Kidney (tissue), 14 donors: ENCODE measurements around the gene MYCBP2. TPM values are rescaled to one million over a fixed set of nuclear protein-coding genes. Genes with fewer than 3 reads are reported as not detected.
A peak's percentile ranks its signal among the peaks of the same experiment; 100 is the strongest.

Source experiments
- DNase-seq, 5 donors: peaks; one replicate each; pipeline ENCODE4 v3.0.0-alpha.2; 2013 to 2020
- FAIRE-seq: peaks from 2 replicates; lab custom pipeline; 2012; peaks lifted over from hg19 to GRCh38; lab: Jason Lieb, UNC
- H3K27ac ChIP-seq, 2 donors: one replicate each; pipeline ENCODE4 v1.7.0; 2013; ENCODE audit warnings: low read depth in 2 of 2, low read length in 2 of 2, inconsistent platforms in 1 of 2
- H3K27me3 ChIP-seq: one replicate; pipeline ENCODE4 v1.7.1; 2013; ENCODE audit warnings: low read length, inconsistent platforms; ENCODE audit not compliant: control insufficient read depth, insufficient read depth
- H3K36me3 ChIP-seq, 3 donors: one replicate each; pipeline versions ENCODE4 v1.7.0 to v1.7.1; 2013; ENCODE audit warnings: low read length in 3 of 3, control low read depth in 1 of 3, inconsistent platforms in 1 of 3; ENCODE audit not compliant: insufficient read depth in 3 of 3, control insufficient read depth in 2 of 3
- H3K4me1 ChIP-seq, 3 donors: one replicate each; pipeline versions ENCODE4 v1.7.0 to v1.7.1; 2013; ENCODE audit warnings: low read length in 3 of 3, inconsistent platforms in 1 of 3, low read depth in 1 of 3; ENCODE audit not compliant: control insufficient read depth in 2 of 3, insufficient read depth in 2 of 3
- H3K4me3 ChIP-seq, 3 donors: one replicate each; pipeline versions ENCODE4 v1.7.0 to v1.8.1; 2013; ENCODE audit warnings: low read length in 3 of 3, control low read depth in 1 of 3, inconsistent platforms in 1 of 3
- H3K9ac ChIP-seq, 3 donors: one replicate each; pipeline versions ENCODE4 v1.7.0 to v1.7.1; 2013; ENCODE audit warnings: low read length in 3 of 3, control low read depth in 1 of 3, inconsistent platforms in 1 of 3
- H3K9me3 ChIP-seq, 3 donors: one replicate each; pipeline versions ENCODE4 v1.7.0 to v1.7.1; 2013; ENCODE audit warnings: low read length in 3 of 3, control low read depth in 1 of 3, inconsistent platforms in 1 of 3; ENCODE audit not compliant: control insufficient read depth in 2 of 3, insufficient read depth in 1 of 3
- intact Hi-C: fragments of 100-400 bp; cut with DNase I; formaldehyde crosslinking; loops from one replicate; pipeline ENCODE4 v1.11.1; 2022
- polyA plus RNA-seq: library from polyadenylated mRNA; stranded (reverse); fragments of 350-450 nt; fragmentation: Illumina TruSeq; extraction: RNeasy Lipid Tissue Mini Kit (QIAGEN cat#74804); gene quantifications from one replicate; pipeline ENCODE4 v1.2.3, GENCODE V29; 2014; ENCODE audit warnings: low read depth, low replicate concordance; ENCODE audit not compliant: insufficient read depth
- total RNA-seq: library from RNA; stranded (reverse); fragmentation: NEBNext Ultra II Directional; extraction: Animal tissue kit (Norgen Biotek cat#: 25700); gene quantifications from one replicate; pipeline ENCODE4 v1.2.1, GENCODE V29; 2021
- TF ChIP-seq, protein P1 (sequence below): IDR thresholded peaks from 3 replicates; pipeline ENCODE4 v1.5.1; 2012; ENCODE audit warnings: mild to moderate bottlenecking, moderate library complexity, borderline replicate concordance; ENCODE audit not compliant: insufficient read depth; ENCODE audit errors: extremely low read depth
- donor health status: control.
- donor health status: control.
- donor health status: control.
- donor health status: control.
- donor health status: control.
- donor health status: DM: yes; HTN: yes; CAD: no.
- donor health status: Normal renal cell carcinoma (clear cell type).

The MYCBP2 gene
- total and polyA plus RNA-seq, 2 donors from 2014 or later: 14.5 to 96.4 TPM

DNA sequence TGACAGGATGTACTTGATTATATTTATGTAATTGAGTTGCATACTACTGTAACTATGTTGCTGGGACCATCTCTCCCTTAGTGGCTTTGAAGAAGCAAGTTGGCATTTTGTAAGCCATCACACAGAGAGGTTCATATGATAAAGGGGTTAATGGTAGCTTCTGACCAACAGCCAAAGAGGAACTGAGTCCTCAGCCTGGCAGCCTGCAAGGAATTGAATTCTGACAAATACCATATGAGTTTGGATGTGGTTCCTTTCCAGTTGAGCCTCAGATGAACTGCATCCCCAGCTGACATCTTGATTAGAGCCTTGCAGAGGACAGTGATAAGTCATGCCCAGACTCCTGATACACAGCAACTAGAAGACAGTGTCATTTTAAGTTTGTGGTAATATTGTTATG is 8.6 kb upstream of the MYCBP2 start:
- Histone ChIP-seq H3K27me3 (no peaks in the 10 kb centered on the region), H3K27ac (no peak overlapping the region), H3K9me3 (no peaks in the 10 kb centered on the region), H3K36me3 (no peaks in the 10 kb centered on the region), H3K4me1 (no peaks in the 10 kb centered on the region), H3K4me3 (no peak overlapping the region), H3K9ac (no peak overlapping the region)
- no peak for FAIRE-seq
- DNase-seq: no peak
- intact Hi-C loops: no loop called here
- TF ChIP-seq, protein P1, sequence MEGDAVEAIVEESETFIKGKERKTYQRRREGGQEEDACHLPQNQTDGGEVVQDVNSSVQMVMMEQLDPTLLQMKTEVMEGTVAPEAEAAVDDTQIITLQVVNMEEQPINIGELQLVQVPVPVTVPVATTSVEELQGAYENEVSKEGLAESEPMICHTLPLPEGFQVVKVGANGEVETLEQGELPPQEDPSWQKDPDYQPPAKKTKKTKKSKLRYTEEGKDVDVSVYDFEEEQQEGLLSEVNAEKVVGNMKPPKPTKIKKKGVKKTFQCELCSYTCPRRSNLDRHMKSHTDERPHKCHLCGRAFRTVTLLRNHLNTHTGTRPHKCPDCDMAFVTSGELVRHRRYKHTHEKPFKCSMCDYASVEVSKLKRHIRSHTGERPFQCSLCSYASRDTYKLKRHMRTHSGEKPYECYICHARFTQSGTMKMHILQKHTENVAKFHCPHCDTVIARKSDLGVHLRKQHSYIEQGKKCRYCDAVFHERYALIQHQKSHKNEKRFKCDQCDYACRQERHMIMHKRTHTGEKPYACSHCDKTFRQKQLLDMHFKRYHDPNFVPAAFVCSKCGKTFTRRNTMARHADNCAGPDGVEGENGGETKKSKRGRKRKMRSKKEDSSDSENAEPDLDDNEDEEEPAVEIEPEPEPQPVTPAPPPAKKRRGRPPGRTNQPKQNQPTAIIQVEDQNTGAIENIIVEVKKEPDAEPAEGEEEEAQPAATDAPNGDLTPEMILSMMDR: no peak

- DNase-seq (peak in 1 of 5 donors; percentile 13), FAIRE-seq (no peak)
- intact Hi-C loops: no loop called here
- Histone ChIP-seq H3K4me1 (peaks cover 0 to 3% (median 2%) of the 10 kb centered on the region in 3 donors), H3K9ac (no peak overlapping the region), H3K27ac (no peak overlapping the region), H3K36me3 (no peaks in the 10 kb centered on the region), H3K27me3 (no peaks in the 10 kb centered on the region), H3K9me3 (no peaks in the 10 kb centered on the region), H3K4me3 (no peak overlapping the region)
- TF ChIP-seq, protein P1: no peak
Measured at GRCh38 chr13:77333594-77333993, 6.7 kb upstream of the MYCBP2 start.

GRCh38 chr13:77331421-77331820 is 4.5 kb upstream of the MYCBP2 start:
- no peak overlapping the region for H3K9ac ChIP-seq
- H3K36me3 ChIP-seq: no peaks in the 10 kb centered on the region
- FAIRE-seq (no peak), DNase-seq (no peak)
- H3K9me3 ChIP-seq: no peaks in the 10 kb centered on the region
- H3K27ac ChIP-seq: no peak overlapping the region
- peaks cover 0 to 11% (median 5%) of the 10 kb centered on the region in 3 donors for H3K4me1 ChIP-seq
- TF ChIP-seq, protein P1: no peak
- no peak overlapping the region for H3K4me3 ChIP-seq
- H3K27me3 ChIP-seq: no peaks in the 10 kb centered on the region
- intact Hi-C loops: no loop called here
